Fibroblast of mammary gland (primary cell): Measurements from ENCODE around the gene CASP1.
"Not testable (repeated sequence)": the region's sequence is repeated elsewhere in the genome, so short reads cannot be mapped to it uniquely, and the experiment has no call there.

Experiments used
- DNase-seq: peaks from one replicate; pipeline ENCODE4 v3.0.0-alpha.2; 2010; ENCODE audit warnings: low read depth
- H3K4me3 ChIP-seq: 2 replicates; pipeline ENCODE4 v1.5.1; 2011; ENCODE audit warnings: low read depth, mild to moderate bottlenecking, low read length, moderate library complexity; ENCODE audit not compliant: control insufficient read depth
- TF ChIP-seq, protein P1 (sequence below): conservative IDR thresholded peaks from 2 replicates; pipeline ENCODE4 v1.5.1; 2011; ENCODE audit warnings: low read depth, low read length, inconsistent platforms; ENCODE audit not compliant: control insufficient read depth, insufficient read depth

CASP1 gene

GRCh38 chr11:105042178-105042577 is 7.2 kb upstream of the CASP1 start:
- TF ChIP-seq, protein P1, sequence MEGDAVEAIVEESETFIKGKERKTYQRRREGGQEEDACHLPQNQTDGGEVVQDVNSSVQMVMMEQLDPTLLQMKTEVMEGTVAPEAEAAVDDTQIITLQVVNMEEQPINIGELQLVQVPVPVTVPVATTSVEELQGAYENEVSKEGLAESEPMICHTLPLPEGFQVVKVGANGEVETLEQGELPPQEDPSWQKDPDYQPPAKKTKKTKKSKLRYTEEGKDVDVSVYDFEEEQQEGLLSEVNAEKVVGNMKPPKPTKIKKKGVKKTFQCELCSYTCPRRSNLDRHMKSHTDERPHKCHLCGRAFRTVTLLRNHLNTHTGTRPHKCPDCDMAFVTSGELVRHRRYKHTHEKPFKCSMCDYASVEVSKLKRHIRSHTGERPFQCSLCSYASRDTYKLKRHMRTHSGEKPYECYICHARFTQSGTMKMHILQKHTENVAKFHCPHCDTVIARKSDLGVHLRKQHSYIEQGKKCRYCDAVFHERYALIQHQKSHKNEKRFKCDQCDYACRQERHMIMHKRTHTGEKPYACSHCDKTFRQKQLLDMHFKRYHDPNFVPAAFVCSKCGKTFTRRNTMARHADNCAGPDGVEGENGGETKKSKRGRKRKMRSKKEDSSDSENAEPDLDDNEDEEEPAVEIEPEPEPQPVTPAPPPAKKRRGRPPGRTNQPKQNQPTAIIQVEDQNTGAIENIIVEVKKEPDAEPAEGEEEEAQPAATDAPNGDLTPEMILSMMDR = no peak
- H3K4me3 ChIP-seq = no peak overlapping the region
- no peak for DNase-seq

GRCh38 chr11:105040703-105041102 is 5.8 kb upstream of the CASP1 start:
- TF ChIP-seq, protein P1 = no peak
- no peak for DNase-seq
- no peak overlapping the region for H3K4me3 ChIP-seq

GRCh38 chr11:105034388-105034787 is 556 bp downstream of the CASP1 start:
- not testable (repeated sequence) for H3K4me3 ChIP-seq, DNase-seq

DNA sequence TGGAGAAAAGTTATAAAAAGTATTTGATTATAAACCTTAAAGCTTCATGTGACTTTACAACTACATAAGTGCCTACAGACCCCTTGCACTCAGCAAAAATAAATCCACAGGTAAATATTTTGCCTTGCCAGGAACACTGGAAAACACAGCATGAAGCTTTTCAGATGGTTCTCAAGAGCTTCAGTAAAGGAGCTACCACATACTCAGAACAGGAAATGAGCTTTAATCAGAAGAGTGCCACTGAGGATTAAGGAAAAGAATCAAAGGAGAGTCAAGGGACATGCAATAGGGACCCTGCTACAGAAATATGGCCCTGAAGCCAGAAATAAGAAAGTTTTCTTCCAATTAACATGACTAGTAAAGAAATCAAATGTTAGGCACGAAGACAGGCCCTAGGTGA is 1.2 kb downstream of the CASP1 start:
- H3K4me3 ChIP-seq = no peak overlapping the region
- DNase-seq = no peak
- TF ChIP-seq, protein P1 = no peak

DNA sequence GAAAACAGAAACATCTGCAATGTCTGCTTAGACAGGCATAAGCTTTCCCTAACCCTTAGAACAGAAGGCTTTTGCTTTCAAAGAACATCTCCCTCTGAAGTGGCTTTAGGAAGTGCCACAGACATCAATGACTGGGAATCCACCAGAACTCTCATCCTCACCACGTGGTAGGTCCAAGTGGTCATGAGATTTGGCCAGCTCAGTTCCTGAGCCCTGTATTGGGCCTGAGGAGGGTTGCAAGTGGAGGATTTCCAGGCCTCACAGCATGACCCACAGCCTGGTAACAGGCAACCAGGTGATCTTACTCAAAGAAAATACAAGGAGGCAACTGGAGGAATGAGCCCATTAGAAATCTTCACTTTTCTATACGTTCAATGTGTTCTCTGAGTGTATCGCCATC is 1.6 kb downstream of the CASP1 start:
- no peak overlapping the region for H3K4me3 ChIP-seq
- no peak for DNase-seq
- TF ChIP-seq, protein P1 = no peak

DNA sequence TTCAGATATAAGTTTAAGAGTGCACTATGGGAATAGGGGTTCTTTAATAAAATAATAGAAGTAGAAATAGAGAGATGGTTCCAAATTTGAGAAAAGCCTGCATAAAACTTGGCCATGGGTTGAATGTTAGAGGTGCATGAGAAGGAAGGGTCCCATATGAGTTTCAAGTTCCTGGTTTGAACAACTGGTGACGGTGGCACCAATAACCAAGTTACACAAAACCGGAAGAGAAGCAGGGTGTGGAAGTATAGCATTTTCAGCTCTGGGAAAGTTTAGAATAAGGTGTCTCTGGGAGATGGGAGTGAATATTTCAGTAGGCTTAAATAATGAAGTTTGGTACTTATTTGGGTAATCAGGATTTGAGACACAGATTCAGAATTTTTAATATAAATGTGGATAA is 2.4 kb downstream of the CASP1 start:
- TF ChIP-seq, protein P1 = no peak
- H3K4me3 ChIP-seq = no peak overlapping the region
- no peak for DNase-seq

DNA sequence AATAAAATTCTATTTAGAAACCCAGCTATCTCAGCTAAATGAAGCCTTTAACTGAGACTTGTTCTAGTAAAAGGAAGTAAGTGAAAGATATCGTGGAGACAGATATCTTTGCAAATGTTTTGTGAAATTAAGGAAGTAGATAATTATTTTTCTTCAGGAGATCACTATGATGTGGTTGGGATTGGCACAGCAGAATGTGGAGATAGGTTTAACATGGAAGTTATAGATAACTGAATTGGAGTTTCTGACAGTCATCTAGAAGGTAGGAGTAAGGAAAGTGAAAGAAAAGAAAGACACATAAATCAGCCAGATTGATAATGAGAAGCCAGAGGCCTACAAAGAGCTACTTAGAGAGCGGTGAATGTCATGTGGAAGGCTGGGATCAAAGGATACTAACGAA is 7.3 kb downstream of the CASP1 start:
- no peak overlapping the region for H3K4me3 ChIP-seq
- DNase-seq = no peak
- TF ChIP-seq, protein P1 = no peak
